OCI-M1 (cell line): Measurements from ENCODE around the gene KIF5C.

Experiments
- DNase-seq: peaks from one replicate; lab custom pipeline; 2025; lab: John Stamatoyannopoulos, UW

Gene KIF5C

GRCh38 chr2:149018981-149019380, 144.0 kb downstream of the KIF5C start:
- DNase-seq, result no peak

GRCh38 chr2:149019768-149020167, 144.7 kb downstream of the KIF5C start:
- DNase-seq, result no peak

GRCh38 chr2:149020432-149020851, 145.4 kb downstream of the KIF5C start:
- DNase-seq, result no peak

- no peak for DNase-seq
Observed at GRCh38 chr2:149021271-149021719, 146.3 kb downstream of the KIF5C start.

GRCh38 chr2:149021761-149022160, 146.7 kb downstream of the KIF5C start:
- no peak for DNase-seq

- DNase-seq, result no peak
Observed at GRCh38 chr2:149023091-149023490, 148.1 kb downstream of the KIF5C start.

GRCh38 chr2:149027590-149028250, 152.7 kb downstream of the KIF5C start:
- DNase-seq, result no peak

GRCh38 chr2:149028377-149028776, 153.3 kb downstream of the KIF5C start:
- DNase-seq, result no peak

- no peak for DNase-seq
Observed at GRCh38 chr2:149028891-149029290, 153.9 kb downstream of the KIF5C start.

- DNase-seq, result no peak
Observed at GRCh38 chr2:149029307-149029965, 154.4 kb downstream of the KIF5C start.

GRCh38 chr2:149031396-149031795, 156.4 kb downstream of the KIF5C start:
- no peak for DNase-seq

GRCh38 chr2:149033716-149034115, 158.7 kb downstream of the KIF5C start:
- no peak for DNase-seq

- DNase-seq, result no peak
Observed at GRCh38 chr2:149034406-149034805, 159.4 kb downstream of the KIF5C start.

GRCh38 chr2:149036507-149037293, 161.7 kb downstream of the KIF5C start:
- no peak for DNase-seq

GRCh38 chr2:149037851-149038250, 162.8 kb downstream of the KIF5C start:
- DNase-seq, result no peak

- no peak for DNase-seq
Observed at GRCh38 chr2:149038442-149039212, 163.6 kb downstream of the KIF5C start, which contains the start of gene LYPD6B. LYPD6B (plus strand) TSS chr2:149038699; CDS start chr2:149130949, 92,250 bp downstream.

GRCh38 chr2:149039213-149039724, 164.2 kb downstream of the KIF5C start:
- DNase-seq, result no peak

- peak; percentile 52 for DNase-seq
Observed at GRCh38 chr2:149040451-149040850, 165.4 kb downstream of the KIF5C start.

- no peak for DNase-seq
Observed at GRCh38 chr2:149041482-149041881, 166.5 kb downstream of the KIF5C start.

- no peak for DNase-seq
Observed at GRCh38 chr2:149042881-149043280, 167.9 kb downstream of the KIF5C start.

GRCh38 chr2:149044500-149044899, 169.5 kb downstream of the KIF5C start:
- DNase-seq, result peak; percentile 14

GRCh38 chr2:149047118-149047517, 172.1 kb downstream of the KIF5C start:
- no peak for DNase-seq
